Fibroblast of mammary gland (primary cell): ENCODE data around the gene LEAP2.
A peak's percentile ranks its signal among the peaks of the same experiment; 100 is the strongest.

Source experiments
- DNase-seq: peaks from one replicate; pipeline ENCODE4 v3.0.0-alpha.2; 2010; ENCODE audit warnings: low read depth
- H3K4me3 ChIP-seq: 2 replicates; pipeline ENCODE4 v1.5.1; 2011; ENCODE audit warnings: low read depth, mild to moderate bottlenecking, low read length, moderate library complexity; ENCODE audit not compliant: control insufficient read depth
- TF ChIP-seq, protein P1 (sequence below): conservative IDR thresholded peaks from 2 replicates; pipeline ENCODE4 v1.5.1; 2011; ENCODE audit warnings: low read depth, low read length, inconsistent platforms; ENCODE audit not compliant: control insufficient read depth, insufficient read depth

LEAP2 gene

DNA sequence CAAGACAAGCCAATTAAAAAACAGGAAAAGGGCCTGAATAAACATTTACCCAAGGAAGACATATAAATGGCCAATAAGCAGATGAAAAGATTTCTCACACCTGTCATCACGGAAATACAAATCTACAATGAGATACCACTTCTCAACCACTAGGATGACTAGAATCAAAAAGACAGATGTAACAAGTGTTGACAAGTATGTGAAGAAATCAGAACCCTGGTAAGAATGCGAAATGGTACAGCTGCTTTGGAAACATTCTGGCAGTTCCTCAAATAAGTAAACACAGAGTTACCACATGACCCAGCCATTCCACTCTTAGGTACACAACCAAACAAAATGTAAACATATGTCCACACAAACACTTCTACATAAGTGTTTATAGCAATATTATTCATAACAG lies 32.5 kb downstream of the LEAP2 start:
- peak; percentile 39 for DNase-seq
- no peak overlapping the region for H3K4me3 ChIP-seq
- TF ChIP-seq, protein P1, sequence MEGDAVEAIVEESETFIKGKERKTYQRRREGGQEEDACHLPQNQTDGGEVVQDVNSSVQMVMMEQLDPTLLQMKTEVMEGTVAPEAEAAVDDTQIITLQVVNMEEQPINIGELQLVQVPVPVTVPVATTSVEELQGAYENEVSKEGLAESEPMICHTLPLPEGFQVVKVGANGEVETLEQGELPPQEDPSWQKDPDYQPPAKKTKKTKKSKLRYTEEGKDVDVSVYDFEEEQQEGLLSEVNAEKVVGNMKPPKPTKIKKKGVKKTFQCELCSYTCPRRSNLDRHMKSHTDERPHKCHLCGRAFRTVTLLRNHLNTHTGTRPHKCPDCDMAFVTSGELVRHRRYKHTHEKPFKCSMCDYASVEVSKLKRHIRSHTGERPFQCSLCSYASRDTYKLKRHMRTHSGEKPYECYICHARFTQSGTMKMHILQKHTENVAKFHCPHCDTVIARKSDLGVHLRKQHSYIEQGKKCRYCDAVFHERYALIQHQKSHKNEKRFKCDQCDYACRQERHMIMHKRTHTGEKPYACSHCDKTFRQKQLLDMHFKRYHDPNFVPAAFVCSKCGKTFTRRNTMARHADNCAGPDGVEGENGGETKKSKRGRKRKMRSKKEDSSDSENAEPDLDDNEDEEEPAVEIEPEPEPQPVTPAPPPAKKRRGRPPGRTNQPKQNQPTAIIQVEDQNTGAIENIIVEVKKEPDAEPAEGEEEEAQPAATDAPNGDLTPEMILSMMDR: no peak

DNA sequence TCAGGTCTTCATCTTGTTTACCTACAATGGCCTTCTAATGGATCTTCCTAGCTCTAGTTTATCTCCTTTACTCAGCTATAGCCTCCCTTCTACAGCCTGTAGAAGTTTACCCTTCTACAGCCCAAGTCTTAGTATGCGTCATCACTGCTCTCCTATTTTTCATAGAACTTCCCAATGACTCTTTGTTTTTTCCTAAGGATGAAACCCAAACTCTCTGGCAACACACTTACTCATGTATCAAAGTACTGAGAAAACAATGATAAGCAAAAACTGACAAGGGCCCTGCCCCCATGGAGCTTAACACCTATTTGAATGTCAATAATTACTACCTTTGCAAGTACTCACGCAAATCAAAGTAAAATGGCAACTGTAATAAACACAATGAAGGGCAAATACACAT lies 33.7 kb downstream of the LEAP2 start:
- no peak for DNase-seq
- TF ChIP-seq, protein P1: no peak
- H3K4me3 ChIP-seq: no peak overlapping the region

DNA sequence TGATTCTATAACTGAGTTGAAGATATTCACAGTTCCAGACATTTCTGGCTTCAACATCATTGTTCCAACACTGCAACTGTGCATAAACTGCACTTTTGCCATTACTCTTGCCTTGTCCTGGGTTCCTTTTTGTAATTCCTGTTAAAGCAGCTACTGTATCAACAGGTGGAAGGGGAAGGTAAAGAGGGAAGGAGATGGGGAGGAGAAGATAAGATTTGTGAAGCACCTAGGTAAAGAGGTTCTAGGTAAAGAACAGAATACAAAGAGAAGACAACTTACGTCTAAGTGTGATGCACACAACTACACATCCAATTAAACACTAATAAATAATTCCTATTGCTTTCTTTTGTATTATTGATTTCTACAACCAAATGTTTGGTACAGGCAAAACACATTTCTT lies 36.2 kb downstream of the LEAP2 start:
- TF ChIP-seq, protein P1: no peak
- H3K4me3 ChIP-seq: no peak overlapping the region
- no peak for DNase-seq

DNA sequence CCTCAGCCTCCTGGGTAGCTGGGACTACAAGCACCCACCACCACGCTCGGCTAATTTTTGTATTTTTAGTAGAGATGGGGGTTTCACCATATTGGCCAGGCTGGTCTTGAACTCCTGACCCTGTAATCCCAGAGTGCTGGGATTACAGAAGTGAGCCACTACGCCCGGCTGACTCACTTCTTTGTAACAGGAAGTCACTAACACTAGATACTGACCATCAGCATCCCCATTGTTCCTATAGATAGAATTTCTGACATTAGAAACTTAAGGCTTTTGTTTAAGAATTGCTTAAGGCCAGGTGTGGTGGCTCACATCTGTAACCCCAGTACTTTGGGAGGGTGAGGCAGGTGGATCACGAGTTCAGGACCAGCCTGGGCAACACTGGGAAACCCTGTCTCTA lies 42.2 kb downstream of the LEAP2 start:
- TF ChIP-seq, protein P1: no peak
- peak; percentile 34 for DNase-seq
- H3K4me3 ChIP-seq: no peak overlapping the region

DNA sequence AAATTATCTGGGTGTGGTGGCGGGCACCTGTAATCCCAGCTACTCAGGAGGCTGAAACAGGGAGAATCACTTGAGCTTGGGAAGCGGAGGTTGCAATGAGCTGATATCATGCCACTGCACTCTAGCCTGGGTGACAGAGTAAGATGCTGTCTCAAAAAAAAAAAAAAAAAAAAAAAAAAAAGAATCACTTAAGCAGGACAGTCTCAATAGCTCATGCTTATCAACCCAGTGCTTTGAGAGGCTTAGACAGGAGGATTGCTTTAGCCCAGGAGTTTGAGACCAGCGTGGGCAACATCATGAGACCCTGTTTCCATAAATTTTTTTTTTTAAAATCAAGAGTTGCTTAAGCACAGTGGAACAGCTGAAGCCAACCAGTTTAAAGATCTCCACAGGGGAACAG lies 42.6 kb downstream of the LEAP2 start:
- no peak overlapping the region for H3K4me3 ChIP-seq
- DNase-seq: no peak
- TF ChIP-seq, protein P1: no peak
